GM19467 (cell line): ENCODE results near the gene MCCC1.
A peak's percentile ranks its signal among the peaks of the same experiment; 100 is the strongest.
"Not testable (repeated sequence)": the region's sequence is repeated elsewhere in the genome, so short reads cannot be mapped to it uniquely, and the experiment has no call there.

Experiments used
- ATAC-seq: cut with Tn5 transposase; IDR thresholded peaks from one replicate; pipeline ENCODE4 v1.9.1; 2021; ENCODE audit warnings: mild to moderate bottlenecking, moderate library complexity; ENCODE audit not compliant: unreplicated experiment

Gene MCCC1

GRCh38 chr3:183106635-183107034 is 7.3 kb upstream of the MCCC1 start:
- no peak for ATAC-seq

- not testable (repeated sequence) for ATAC-seq
Measured at GRCh38 chr3:183103950-183104349, 4.7 kb upstream of the MCCC1 start.

- not testable (repeated sequence) for ATAC-seq
Measured at GRCh38 chr3:183101040-183101439, 1.7 kb upstream of the MCCC1 start.

GRCh38 chr3:183100376-183100775 is 1.1 kb upstream of the MCCC1 start:
- no peak for ATAC-seq

GRCh38 chr3:183099838-183100204 is 525 bp upstream of the MCCC1 start:
- ATAC-seq: peak; percentile 5

GRCh38 chr3:183098536-183099025 is 715 bp downstream of the MCCC1 start:
- ATAC-seq: no peak

- ATAC-seq: no peak
Measured at GRCh38 chr3:183094711-183095110, 4.6 kb downstream of the MCCC1 start.

GRCh38 chr3:183092256-183092655 is 7.0 kb downstream of the MCCC1 start:
- no peak for ATAC-seq

- no peak for ATAC-seq
Measured at GRCh38 chr3:183087184-183087583, 12.1 kb downstream of the MCCC1 start.

GRCh38 chr3:183085634-183086390 is 13.5 kb downstream of the MCCC1 start:
- ATAC-seq: no peak

GRCh38 chr3:183082355-183082915 is 16.9 kb downstream of the MCCC1 start:
- ATAC-seq: no peak

GRCh38 chr3:183081459-183082183 is 17.7 kb downstream of the MCCC1 start:
- ATAC-seq: no peak

- no peak for ATAC-seq
Measured at GRCh38 chr3:183080628-183081027, 18.7 kb downstream of the MCCC1 start.

- ATAC-seq: no peak
Measured at GRCh38 chr3:183074881-183075280, 24.4 kb downstream of the MCCC1 start.

- ATAC-seq: no peak
Measured at GRCh38 chr3:183074261-183074660, 25.0 kb downstream of the MCCC1 start.

- no peak for ATAC-seq
Measured at GRCh38 chr3:183073839-183074238, 25.5 kb downstream of the MCCC1 start.

- ATAC-seq: no peak
Measured at GRCh38 chr3:183070892-183071291, 28.4 kb downstream of the MCCC1 start.

GRCh38 chr3:183069086-183069485 is 30.2 kb downstream of the MCCC1 start:
- no peak for ATAC-seq

GRCh38 chr3:183066891-183067290 is 32.4 kb downstream of the MCCC1 start:
- not testable (repeated sequence) for ATAC-seq

GRCh38 chr3:183064475-183064874 is 34.8 kb downstream of the MCCC1 start:
- no peak for ATAC-seq

GRCh38 chr3:183061391-183062172 is 37.7 kb downstream of the MCCC1 start:
- ATAC-seq: no peak
